OCI-LY7 (cell line): Measurements from ENCODE around the gene APRT. TPM values are rescaled to one million over a fixed set of nuclear protein-coding genes. Genes with fewer than 3 reads are reported as not detected.

Experiments used
- BruUV-seq: library from RNA; stranded (reverse); fragments of 400-500 nt; replicated peaks from 2 replicates; lab custom pipeline; 2021; lab: Mats Ljungman, UMichigan
- CTCF ChIA-PET: fragments of 300-600 bp; sonication (Branson Sonifier 250); formaldehyde crosslinking; loops from one replicate; lab custom pipeline; 2022; ENCODE audit warnings: antibody characterized with exemption; ENCODE audit not compliant: unreplicated experiment; lab: Charles Lee
- POLR2A ChIA-PET: fragments of 300-600 bp; sonication (Branson Sonifier 250); formaldehyde crosslinking; loops from one replicate; lab custom pipeline; 2022; ENCODE audit warnings: antibody characterized with exemption; lab: Charles Lee
- DNase-seq: peaks from one replicate; pipeline ENCODE4 v3.0.0-alpha.2; 2015; ENCODE audit warnings: low spot score
- H2AFZ ChIP-seq: fragments of 200-600 bp; sonication (generic), shearing (Covaris generic); 2 replicates; pipeline ENCODE4 v1.6.1; 2014; ENCODE audit warnings: mild to moderate bottlenecking, antibody characterized with exemption, low read length, moderate library complexity
- H3K27ac ChIP-seq: fragments of 200-600 bp; sonication (generic); 2 replicates; pipeline ENCODE4 v1.5.1; 2014; ENCODE audit warnings: mixed run types, low read depth, mild to moderate bottlenecking, moderate library complexity, low read length, inconsistent platforms; ENCODE audit not compliant: poor library complexity, severe bottlenecking
- H3K36me3 ChIP-seq: fragments of 200-600 bp; sonication (generic); 2 replicates; pipeline ENCODE4 v1.6.1; 2014; ENCODE audit warnings: mild to moderate bottlenecking, antibody characterized with exemption, low read length, moderate library complexity, mixed read lengths; ENCODE audit not compliant: insufficient read depth
- H3K4me1 ChIP-seq: fragments of 200-600 bp; sonication (generic); 2 replicates; pipeline ENCODE4 v1.5.1; 2014; ENCODE audit warnings: mild to moderate bottlenecking, low read length; ENCODE audit not compliant: insufficient read depth, poor library complexity, severe bottlenecking
- H3K4me2 ChIP-seq: fragments of 200-600 bp; sonication (generic); 2 replicates; pipeline ENCODE4 v1.6.1; 2014; ENCODE audit warnings: mild to moderate bottlenecking, low read length
- H3K4me3 ChIP-seq: fragments of 200-600 bp; sonication (generic); 2 replicates; pipeline ENCODE4 v1.5.1; 2014; ENCODE audit warnings: mild to moderate bottlenecking, low read depth, low read length; ENCODE audit not compliant: poor library complexity, severe bottlenecking
- H3K79me2 ChIP-seq: fragments of 200-600 bp; sonication (generic); 2 replicates; pipeline ENCODE4 v1.6.1; 2016; ENCODE audit warnings: low read depth, mild to moderate bottlenecking, low read length, moderate library complexity, mixed read lengths; ENCODE audit not compliant: insufficient read depth
- H3K9me2 ChIP-seq: fragments of 200-600 bp; sonication (generic); 2 replicates; pipeline ENCODE4 v1.6.1; 2016; ENCODE audit warnings: mild to moderate bottlenecking, low read length, mixed read lengths; ENCODE audit not compliant: insufficient read depth
- H3K9me3 ChIP-seq: fragments of 200-600 bp; sonication (generic); 2 replicates; pipeline ENCODE4 v1.6.1; 2014; ENCODE audit warnings: mild to moderate bottlenecking, mixed run types, low read length, mixed read lengths
- H4K20me1 ChIP-seq: fragments of 200-600 bp; sonication (generic); 2 replicates; pipeline ENCODE4 v1.6.1; 2014; ENCODE audit warnings: mild to moderate bottlenecking, antibody characterized with exemption, low read length, moderate library complexity, mixed read lengths; ENCODE audit not compliant: insufficient read depth
- CTCF ChIP-seq: fragments of 200-600 bp; sonication (generic); conservative IDR thresholded peaks from 2 replicates; pipeline ENCODE4 v1.5.1; 2014; ENCODE audit warnings: mild to moderate bottlenecking, antibody characterized with exemption, low read length, moderate library complexity, mixed read lengths
- EZH2phosphoT487 ChIP-seq: fragments of 200-600 bp; sonication (generic); IDR thresholded peaks from 2 replicates; pipeline ENCODE4 v1.6.1; 2018; ENCODE audit warnings: low read depth, borderline replicate concordance, mild to moderate bottlenecking, mixed run types, antibody characterized with exemption, low read length, moderate library complexity, mixed read lengths
- intact Hi-C: fragments of 100-400 bp; cut with micrococcal nuclease; formaldehyde crosslinking; loops from one replicate; pipeline ENCODE4 v1.10.0; 2022; ENCODE audit not compliant: unreplicated experiment
- total RNA-seq, 2 experiments: library from RNA; depleted of rRNA in 1 of 2; stranded (reverse); fragments of >200 nt in 1 of 2; shearing (Covaris generic) in 1 of 2; gene quantifications; 2 replicates each; pipeline ENCODE4 v1.2.3, GENCODE V29; 2014 to 2022

The APRT gene
- total RNA-seq, 2 experiments from 2014 or later = 151 to 216 TPM

GRCh38 chr16:88782454-88783390 lies 29.0 kb downstream of the APRT start:
- intact Hi-C loops = loop anchor here (1.0 to 5.0 kb wide), 3 partner anchors 37 to 120 kb away; partner anchors contain the start of genes CTU2, MVD and RNF166
- H3K36me3 ChIP-seq = no peaks in the 10 kb centered on the region
- H4K20me1 ChIP-seq = no peaks in the 10 kb centered on the region
- no peaks in the 10 kb centered on the region for H3K9me3 ChIP-seq
- H2AFZ ChIP-seq = no peak overlapping the region
- H3K9me2 ChIP-seq = no peaks in the 10 kb centered on the region
- CTCF ChIA-PET = interaction anchor here (0.7 kb wide), 1 partner anchor 10 kb away, joined by 5 read pairs; no protein-coding TSS in a partner anchor
- POLR2A ChIA-PET = interaction anchor here (0.5 to 1.9 kb wide), 5 partner anchors 11 to 325 kb away, joined by 3 to 9 read pairs (median 4); no protein-coding TSS in a partner anchor
- peak overlapping the region; percentile 86 for H3K4me2 ChIP-seq
- H3K4me3 ChIP-seq = peak overlapping the region; percentile 83
- peak; percentile 44 for DNase-seq
- H3K4me1 ChIP-seq = peaks cover 45% of the 10 kb centered on the region
- peak overlapping the region; percentile 57 for H3K27ac ChIP-seq
- TF ChIP-seq EZH2phosphoT487 (no peak), CTCF (0 out of 2 replicates have a peak, but pooled peaks have one; percentile 18)
- BruUV-seq = no TSS peak
- H3K79me2 ChIP-seq = peaks cover 47% of the 10 kb centered on the region; the same call in 1 of the 2 replicates

- Histone ChIP-seq H3K9me3 (no peaks in the 10 kb centered on the region), H3K79me2 (peaks cover 47% of the 10 kb centered on the region; the same call in 1 of the 2 replicates), H3K4me2 (peak overlapping the region; percentile 86), H3K4me1 (peaks cover 45% of the 10 kb centered on the region), H4K20me1 (no peaks in the 10 kb centered on the region), H2AFZ (no peak overlapping the region), H3K4me3 (peak overlapping the region; percentile 33), H3K9me2 (no peaks in the 10 kb centered on the region), H3K27ac (peak overlapping the region; percentile 47), H3K36me3 (no peaks in the 10 kb centered on the region)
- TF ChIP-seq CTCF (no peak), EZH2phosphoT487 (no peak)
- DNase-seq = peak; percentile 58
- BruUV-seq = no TSS peak
- intact Hi-C loops = loop anchor here (2.0 to 5.0 kb wide), 2 partner anchors 75 to 119 kb away; partner anchors contain the start of genes CTU2, MVD and RNF166
- ChIA-PET POLR2A (interaction anchor here (0.7 to 1.5 kb wide), 3 partner anchors 12 to 327 kb away, joined by 3 to 17 read pairs (median 4); no protein-coding TSS in a partner anchor), CTCF (interaction anchor here (0.5 to 0.9 kb wide), 3 partner anchors 12 to 44 kb away, joined by 3 to 4 read pairs (median 4); no protein-coding TSS in a partner anchor)
Observed at GRCh38 chr16:88781140-88782077, 30.3 kb downstream of the APRT start.
